Kidney (tissue), 14 donors: ENCODE results near the gene PKNOX2. TPM values are rescaled to one million over a fixed set of nuclear protein-coding genes. Genes with fewer than 3 reads are reported as not detected.
A peak's percentile ranks its signal among the peaks of the same experiment; 100 is the strongest.

Experiments
- DNase-seq, 5 donors: peaks; one replicate each; pipeline ENCODE4 v3.0.0-alpha.2; 2013 to 2020
- FAIRE-seq: peaks from 2 replicates; lab custom pipeline; 2012; peaks lifted over from hg19 to GRCh38; lab: Jason Lieb, UNC
- H3K27ac ChIP-seq, 2 donors: one replicate each; pipeline ENCODE4 v1.7.0; 2013; ENCODE audit warnings: low read depth in 2 of 2, low read length in 2 of 2, inconsistent platforms in 1 of 2
- H3K27me3 ChIP-seq: one replicate; pipeline ENCODE4 v1.7.1; 2013; ENCODE audit warnings: low read length, inconsistent platforms; ENCODE audit not compliant: control insufficient read depth, insufficient read depth
- H3K36me3 ChIP-seq, 3 donors: one replicate each; pipeline versions ENCODE4 v1.7.0 to v1.7.1; 2013; ENCODE audit warnings: low read length in 3 of 3, control low read depth in 1 of 3, inconsistent platforms in 1 of 3; ENCODE audit not compliant: insufficient read depth in 3 of 3, control insufficient read depth in 2 of 3
- H3K4me1 ChIP-seq, 3 donors: one replicate each; pipeline versions ENCODE4 v1.7.0 to v1.7.1; 2013; ENCODE audit warnings: low read length in 3 of 3, inconsistent platforms in 1 of 3, low read depth in 1 of 3; ENCODE audit not compliant: control insufficient read depth in 2 of 3, insufficient read depth in 2 of 3
- H3K4me3 ChIP-seq, 3 donors: one replicate each; pipeline versions ENCODE4 v1.7.0 to v1.8.1; 2013; ENCODE audit warnings: low read length in 3 of 3, control low read depth in 1 of 3, inconsistent platforms in 1 of 3
- H3K9ac ChIP-seq, 3 donors: one replicate each; pipeline versions ENCODE4 v1.7.0 to v1.7.1; 2013; ENCODE audit warnings: low read length in 3 of 3, control low read depth in 1 of 3, inconsistent platforms in 1 of 3
- H3K9me3 ChIP-seq, 3 donors: one replicate each; pipeline versions ENCODE4 v1.7.0 to v1.7.1; 2013; ENCODE audit warnings: low read length in 3 of 3, control low read depth in 1 of 3, inconsistent platforms in 1 of 3; ENCODE audit not compliant: control insufficient read depth in 2 of 3, insufficient read depth in 1 of 3
- intact Hi-C: fragments of 100-400 bp; cut with DNase I; formaldehyde crosslinking; loops from one replicate; pipeline ENCODE4 v1.11.1; 2022
- polyA plus RNA-seq: library from polyadenylated mRNA; stranded (reverse); fragments of 350-450 nt; fragmentation: Illumina TruSeq; extraction: RNeasy Lipid Tissue Mini Kit (QIAGEN cat#74804); gene quantifications from one replicate; pipeline ENCODE4 v1.2.3, GENCODE V29; 2014; ENCODE audit warnings: low read depth, low replicate concordance; ENCODE audit not compliant: insufficient read depth
- total RNA-seq: library from RNA; stranded (reverse); fragmentation: NEBNext Ultra II Directional; extraction: Animal tissue kit (Norgen Biotek cat#: 25700); gene quantifications from one replicate; pipeline ENCODE4 v1.2.1, GENCODE V29; 2021
- TF ChIP-seq, protein P1 (sequence below): IDR thresholded peaks from 3 replicates; pipeline ENCODE4 v1.5.1; 2012; ENCODE audit warnings: mild to moderate bottlenecking, moderate library complexity, borderline replicate concordance; ENCODE audit not compliant: insufficient read depth; ENCODE audit errors: extremely low read depth
- donor health status: control.
- donor health status: control.
- donor health status: control.
- donor health status: control.
- donor health status: control.
- donor health status: DM: yes; HTN: yes; CAD: no.
- donor health status: Normal renal cell carcinoma (clear cell type).

Gene PKNOX2
- total and polyA plus RNA-seq, 2 donors from 2014 or later = 1.5 to 6.0 TPM

DNA sequence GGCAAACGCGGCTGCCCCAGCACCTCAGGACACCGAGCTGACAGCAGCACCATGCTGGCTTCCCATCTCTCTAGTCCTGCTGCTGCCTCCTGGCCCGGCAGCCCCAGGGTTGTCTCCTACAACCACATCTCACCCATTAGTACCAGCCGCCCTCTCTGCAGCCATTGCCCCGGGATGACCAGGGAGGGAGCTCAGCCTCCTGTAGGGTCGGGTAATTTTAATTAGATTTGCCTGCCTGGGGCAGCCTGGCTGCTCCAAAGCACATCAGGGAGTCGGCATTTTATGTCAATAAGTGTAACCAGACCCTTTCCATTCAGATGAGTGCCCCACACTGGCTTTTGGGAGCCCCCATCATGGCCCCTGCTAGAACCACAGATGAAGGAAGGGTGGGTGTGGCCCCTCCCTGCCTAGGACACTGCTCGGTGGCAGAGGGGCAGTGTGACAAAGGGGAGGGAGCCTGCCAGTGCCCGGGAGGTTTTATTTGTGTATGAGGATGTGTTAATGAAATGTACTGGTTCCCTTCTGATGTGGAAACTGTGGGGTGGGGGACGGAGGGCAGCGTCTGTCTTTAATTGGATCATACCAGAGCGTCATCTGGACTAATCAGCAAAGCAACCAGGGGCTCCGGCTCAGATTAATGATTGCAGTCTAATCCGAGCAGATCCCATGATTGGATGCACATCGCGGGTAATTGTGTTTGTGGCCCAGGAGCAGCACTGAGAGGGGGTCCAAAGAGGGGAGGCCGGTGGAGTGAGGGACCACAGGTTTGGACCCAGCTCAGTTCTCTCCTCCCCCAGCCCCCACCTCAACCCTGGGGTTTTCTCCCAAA, 206.2 kb downstream of the PKNOX2 start:
- intact Hi-C loops = no loop called here
- H3K9ac ChIP-seq = no peak overlapping the region
- DNase-seq = peak in 1 of 5 donors; percentile 56
- no peak for FAIRE-seq
- TF ChIP-seq, protein P1, sequence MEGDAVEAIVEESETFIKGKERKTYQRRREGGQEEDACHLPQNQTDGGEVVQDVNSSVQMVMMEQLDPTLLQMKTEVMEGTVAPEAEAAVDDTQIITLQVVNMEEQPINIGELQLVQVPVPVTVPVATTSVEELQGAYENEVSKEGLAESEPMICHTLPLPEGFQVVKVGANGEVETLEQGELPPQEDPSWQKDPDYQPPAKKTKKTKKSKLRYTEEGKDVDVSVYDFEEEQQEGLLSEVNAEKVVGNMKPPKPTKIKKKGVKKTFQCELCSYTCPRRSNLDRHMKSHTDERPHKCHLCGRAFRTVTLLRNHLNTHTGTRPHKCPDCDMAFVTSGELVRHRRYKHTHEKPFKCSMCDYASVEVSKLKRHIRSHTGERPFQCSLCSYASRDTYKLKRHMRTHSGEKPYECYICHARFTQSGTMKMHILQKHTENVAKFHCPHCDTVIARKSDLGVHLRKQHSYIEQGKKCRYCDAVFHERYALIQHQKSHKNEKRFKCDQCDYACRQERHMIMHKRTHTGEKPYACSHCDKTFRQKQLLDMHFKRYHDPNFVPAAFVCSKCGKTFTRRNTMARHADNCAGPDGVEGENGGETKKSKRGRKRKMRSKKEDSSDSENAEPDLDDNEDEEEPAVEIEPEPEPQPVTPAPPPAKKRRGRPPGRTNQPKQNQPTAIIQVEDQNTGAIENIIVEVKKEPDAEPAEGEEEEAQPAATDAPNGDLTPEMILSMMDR = no peak
- no peaks in the 10 kb centered on the region for H3K27me3 ChIP-seq
- H3K27ac ChIP-seq = no peak overlapping the region
- H3K9me3 ChIP-seq = no peaks in the 10 kb centered on the region
- H3K36me3 ChIP-seq = no peaks in the 10 kb centered on the region
- H3K4me3 ChIP-seq = no peak overlapping the region
- peaks cover 2 to 6% (median 5%) of the 10 kb centered on the region in 3 donors for H3K4me1 ChIP-seq

DNA sequence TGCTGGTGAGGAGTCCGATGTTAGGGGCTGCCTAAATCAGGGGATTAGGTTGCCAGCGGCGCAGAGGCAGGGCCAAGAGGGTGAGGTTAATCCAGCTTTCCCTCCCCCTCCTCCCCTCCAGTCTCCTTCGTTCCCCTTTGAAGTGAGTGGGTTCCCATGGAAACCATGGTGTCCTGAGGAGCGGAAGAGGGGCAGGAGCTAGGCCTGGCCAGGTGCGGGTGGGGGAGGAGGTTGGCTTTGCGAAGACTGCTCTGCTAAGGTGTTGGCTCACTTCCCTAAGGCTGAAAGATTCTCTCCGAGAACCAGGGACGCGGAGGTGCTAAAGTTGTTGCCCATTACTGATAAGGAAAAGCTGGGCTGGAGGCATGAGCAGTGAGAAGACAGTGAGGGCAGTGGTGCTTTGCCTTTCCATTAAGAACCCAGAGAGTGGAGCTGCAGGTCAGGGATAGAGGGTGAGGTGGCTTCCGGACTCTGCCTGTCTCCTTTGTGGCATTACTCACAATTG, 206.9 kb downstream of the PKNOX2 start:
- intact Hi-C loops = no loop called here
- TF ChIP-seq, protein P1 = no peak
- H3K9ac ChIP-seq = no peak overlapping the region
- no peak for FAIRE-seq
- DNase-seq = peak in 4 of 5 donors; percentile 81 to 87 (median 84)
- H3K4me3 ChIP-seq = no peak overlapping the region
- H3K9me3 ChIP-seq = no peaks in the 10 kb centered on the region
- H3K27me3 ChIP-seq = no peaks in the 10 kb centered on the region
- H3K36me3 ChIP-seq = no peaks in the 10 kb centered on the region
- no peak overlapping the region for H3K27ac ChIP-seq
- peaks cover 2 to 6% (median 5%) of the 10 kb centered on the region in 3 donors for H3K4me1 ChIP-seq

DNA sequence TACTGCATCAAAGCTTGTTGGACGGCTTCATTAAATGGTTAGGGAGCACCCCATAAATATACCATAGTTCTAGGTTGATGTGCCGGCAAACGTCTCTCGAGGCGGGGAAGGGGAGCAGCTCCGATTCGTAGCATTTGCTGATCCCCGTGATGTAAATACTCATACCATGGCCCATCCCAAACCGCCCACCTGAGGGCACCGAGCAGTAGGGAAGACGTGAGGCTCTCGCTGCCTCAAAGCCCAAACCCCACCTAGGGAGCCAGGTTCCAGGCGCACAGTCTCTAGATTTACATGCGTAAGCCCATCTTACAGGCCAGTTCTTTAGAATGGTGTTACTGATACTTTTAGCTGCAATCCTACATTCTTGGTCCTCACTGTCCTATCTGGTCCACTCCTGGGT, 207.5 kb downstream of the PKNOX2 start:
- H3K4me1 ChIP-seq = peaks cover 2 to 6% (median 5%) of the 10 kb centered on the region in 3 donors
- no peak overlapping the region for H3K9ac ChIP-seq
- no peaks in the 10 kb centered on the region for H3K9me3 ChIP-seq
- H3K4me3 ChIP-seq = no peak overlapping the region
- no peaks in the 10 kb centered on the region for H3K27me3 ChIP-seq
- TF ChIP-seq, protein P1 = no peak
- no peaks in the 10 kb centered on the region for H3K36me3 ChIP-seq
- FAIRE-seq = no peak
- H3K27ac ChIP-seq = no peak overlapping the region
- peak in 2 of 5 donors; percentile 40 to 58 for DNase-seq
- intact Hi-C loops = no loop called here
